ENCODE results near the gene TUBA8.
"Not testable (repeated sequence)": the region's sequence is repeated elsewhere in the genome, so short reads cannot be mapped to it uniquely, and the experiment has no call there.

Gene TUBA8

GRCh38 chr22:18173441-18173840 lies 62.8 kb downstream of the TUBA8 start:
- not testable (repeated sequence) for DNase-seq (ENCODE audit: low read depth)

All from stimulated activated CD8-positive, alpha-beta memory T cell treated with anti-CD3 and anti-CD28 coated beads, Interleukin-12 subunit alpha, Interleukin-12 subunit beta, amount 100 ng/mL, for 1 hour (primary cell).